Esophagus squamous epithelium (tissue), 5 donors: ENCODE measurements around the gene ORC1. TPM values are rescaled to one million over a fixed set of nuclear protein-coding genes. Genes with fewer than 3 reads are reported as not detected.

Experiments used
- DNase-seq: peaks from one replicate; lab custom pipeline; 2025; lab: John Stamatoyannopoulos, UW
- H3K27ac ChIP-seq, 4 donors: fragments of 200-600 bp; sonication (generic); one replicate each; pipeline ENCODE4 v1.5.1; 2016 to 2019; ENCODE audit warnings: mild to moderate bottlenecking in 1 of 4
- H3K27me3 ChIP-seq, 4 donors: fragments of 200-600 bp; sonication (generic); 1 replicate in 3 of 4; 2 replicates in 1 of 4; pipeline versions ENCODE4 v1.5.1 to v1.6.0; 2017 to 2021; ENCODE audit warnings: antibody characterized with exemption in 1 of 4
- H3K36me3 ChIP-seq, 3 donors: fragments of 200-600 bp; sonication (generic); one replicate each; pipeline ENCODE4 v1.5.1; 2016 to 2019
- H3K4me1 ChIP-seq, 3 donors: fragments of 200-600 bp; sonication (generic); one replicate each; pipeline ENCODE4 v1.5.1; 2017 to 2019
- H3K4me3 ChIP-seq, 4 donors: fragments of 200-600 bp; sonication (generic); 1 replicate in 3 of 4; 2 replicates in 1 of 4; pipeline ENCODE4 v1.5.1; 2016 to 2019; ENCODE audit warnings: mild to moderate bottlenecking in 2 of 4, moderate library complexity in 1 of 4
- H3K9me3 ChIP-seq, 3 donors: fragments of 200-600 bp; sonication (generic); one replicate each; pipeline ENCODE4 v1.5.1; 2016 to 2019
- CTCF ChIP-seq, 6 experiments: fragments of 450-650 bp in 4 of 6; fragments of 200-600 bp in 2 of 6; sonication (generic) in 2 of 6; IDR thresholded peaks; one replicate each; pipeline ENCODE4 v1.5.1; 2016 to 2019; ENCODE audit warnings: antibody characterized with exemption in 6 of 6, mild to moderate bottlenecking in 4 of 6, moderate library complexity in 4 of 6
- POLR2A ChIP-seq, 4 donors: fragments of 450-650 bp; IDR thresholded peaks; one replicate each; pipeline ENCODE4 v1.6.1; 2017; ENCODE audit warnings: antibody characterized with exemption in 4 of 4, mild to moderate bottlenecking in 4 of 4, moderate library complexity in 3 of 4
- WGBS, 2 donors: methylation state at CpG; one replicate each; pipeline ENCODE4 v1.1.5; 2018; 5-methylcytosine and 5-hydroxymethylcytosine counted together
- intact Hi-C: fragments of 100-400 bp; cut with DNase I; formaldehyde crosslinking; loops from one replicate; pipeline ENCODE4 v1.15.0; 2022
- total RNA-seq, 4 donors: library from RNA; depleted of rRNA; stranded (reverse); fragments of >200 nt; gene quantifications; one replicate each; pipeline ENCODE4 v1.1.0, GENCODE V29; 2016
- donor health status: DM: yes; HTN: yes; CAD: no.

Gene ORC1
- total RNA-seq, result 10 to 100 TPM in 1 of 4 donors, 1 to 10 TPM in 3; 1.7 to 10.3 (median 4.3) TPM

GRCh38 chr1:52404116-52404974, at the start of gene ORC1, which contains the start of gene PRPF38A:
Gene ORC1, minus strand, starts transcription at chr1:52404423. Its CDS starts 2,200 bp downstream, at chr1:52402223.
Gene PRPF38A, plus strand, starts transcription at chr1:52404602. Its CDS starts 148 bp downstream, at chr1:52404750.
- Histone ChIP-seq H3K27ac (peak within 1 kb of the TSS; percentile 89 to 98 (median 94)), H3K4me1 (peaks cover 10 to 36% (median 16%) of the 10 kb centered on the region in 3 donors), H3K9me3 (no peaks in the 10 kb centered on the region), H3K27me3 (no peaks in the 10 kb centered on the region), H3K4me3 (peak within 1 kb of the TSS; percentile 68 to 95 (median 82)), H3K36me3 (peaks cover 0 to 36% (median 14%) of the 10 kb centered on the region in 3 donors)
- WGBS, 2 donors, result 0 to 1% methylated on average over 41 to 50 of the region's 57 CpGs
- intact Hi-C loops, result no loop called here
- DNase-seq, result peak; percentile 84
- peak in 3 of 4 donors; percentile 6 to 53 (median 13) for TF ChIP-seq POLR2A (IDR thresholded peaks at IDR 0.05)
- peak in 5 of 6 experiments; percentile 35 to 79 (median 58) for TF ChIP-seq CTCF (IDR thresholded peaks at IDR 0.05)

- DNase-seq, result no peak
- 46 to 50% methylated on average over 2 of the region's 2 CpGs for WGBS, 2 donors
Observed at GRCh38 chr1:52444463-52444862, 40.2 kb upstream of the ORC1 start.

GRCh38 chr1:52439976-52440375, 35.8 kb upstream of the ORC1 start:
- no peak overlapping the region for H3K4me3 ChIP-seq
- no peaks in the 10 kb centered on the region for H3K4me1 ChIP-seq
- DNase-seq, result no peak
- TF ChIP-seq CTCF (IDR thresholded peaks at IDR 0.05) (no peak), POLR2A (IDR thresholded peaks at IDR 0.05) (no peak)
- peaks cover 0 to 91% (median 0%) of the 10 kb centered on the region in 3 donors for H3K36me3 ChIP-seq
- intact Hi-C loops, result no loop called here
- no peak overlapping the region for H3K27ac ChIP-seq
- no peaks in the 10 kb centered on the region for H3K27me3 ChIP-seq
- no peaks in the 10 kb centered on the region for H3K9me3 ChIP-seq
- 83 to 89% methylated on average over 4 of the region's 4 CpGs for WGBS, 2 donors

More at GRCh38 chr1:52444463-52444862, 40.2 kb upstream of the ORC1 start:
- no peaks in the 10 kb centered on the region for H3K27me3 ChIP-seq
- H3K36me3 ChIP-seq, result peaks cover 0 to 82% (median 5%) of the 10 kb centered on the region in 3 donors
- H3K27ac ChIP-seq, result no peak overlapping the region
- intact Hi-C loops, result no loop called here
- H3K4me1 ChIP-seq, result no peaks in the 10 kb centered on the region
- no peaks in the 10 kb centered on the region for H3K9me3 ChIP-seq
- TF ChIP-seq POLR2A (IDR thresholded peaks at IDR 0.05), result no peak
- TF ChIP-seq CTCF (IDR thresholded peaks at IDR 0.05), result no peak
- no peak overlapping the region for H3K4me3 ChIP-seq

- 85 to 86% methylated on average over 7 of the region's 7 CpGs for WGBS, 2 donors
- Histone ChIP-seq H3K27me3 (no peaks in the 10 kb centered on the region), H3K36me3 (peaks cover 0 to 89% (median 0%) of the 10 kb centered on the region in 3 donors)
Observed at GRCh38 chr1:52436817-52437216, 32.6 kb upstream of the ORC1 start.

More at GRCh38 chr1:52436817-52437216, 32.6 kb upstream of the ORC1 start:
- Histone ChIP-seq H3K4me3 (no peak overlapping the region), H3K4me1 (no peaks in the 10 kb centered on the region), H3K27ac (no peak overlapping the region), H3K9me3 (no peaks in the 10 kb centered on the region)
- no peak for DNase-seq
- TF ChIP-seq POLR2A (IDR thresholded peaks at IDR 0.05), result no peak
- TF ChIP-seq CTCF (IDR thresholded peaks at IDR 0.05), result no peak
- intact Hi-C loops, result no loop called here
